SK-N-SH treated with all-trans-retinoic acid at 6 μM for 48 hours (cell line): ENCODE measurements around the gene CLOCK.

Source experiments
- ATAC-seq: fragments of 200-7000 bp; cut with Tn5 transposase; 3 replicates; pipeline ENCODE4 v1.9.1; 2020; ENCODE audit warnings: mild to moderate bottlenecking, moderate library complexity
- ARNTL ChIP-seq: fragments of 450-650 bp; formaldehyde crosslinking; IDR thresholded peaks from 2 replicates; pipeline ENCODE4 v1.5.0; 2020; ENCODE audit warnings: low read depth, mild to moderate bottlenecking, moderate library complexity, borderline replicate concordance
- BACH2 ChIP-seq: fragments of 250-450 bp; sonication (Bioruptor Pico); IDR thresholded peaks from 2 replicates; pipeline ENCODE4 v1.9.0; 2021; ENCODE audit warnings: mild to moderate bottlenecking, borderline replicate concordance
- ESRRG ChIP-seq: fragments of 250-450 bp; sonication (Bioruptor Pico); IDR thresholded peaks from 2 replicates; pipeline ENCODE4 v1.6.1; 2021; ENCODE audit warnings: mild to moderate bottlenecking
- GLIS3 ChIP-seq: fragments of 250-450 bp; sonication (Bioruptor Pico); IDR thresholded peaks from 2 replicates; pipeline ENCODE4 v1.5.0; 2020; ENCODE audit warnings: mild to moderate bottlenecking, moderate library complexity
- ISL1 ChIP-seq: fragments of 250-450 bp; sonication (Bioruptor Pico); IDR thresholded peaks from 2 replicates; pipeline ENCODE4 v2.1.2; 2022; ENCODE audit warnings: mild to moderate bottlenecking, moderate library complexity
- OSR1 ChIP-seq: fragments of 250-450 bp; sonication (Bioruptor Pico); IDR thresholded peaks from 2 replicates; pipeline ENCODE4 v1.8.0; 2022; ENCODE audit warnings: moderate library complexity, mild to moderate bottlenecking, inconsistent platforms
- PPARA ChIP-seq: fragments of 250-450 bp; sonication (Bioruptor Pico); IDR thresholded peaks from 2 replicates; pipeline ENCODE4 v1.5.0; 2020; ENCODE audit warnings: mild to moderate bottlenecking, borderline replicate concordance
- RARB ChIP-seq: fragments of 250-450 bp; sonication (Bioruptor Pico); IDR thresholded peaks from 2 replicates; pipeline ENCODE4 v1.8.0; 2021; ENCODE audit warnings: mild to moderate bottlenecking, moderate library complexity
- SNAI2 ChIP-seq: fragments of 250-450 bp; sonication (Bioruptor Pico); IDR thresholded peaks from 2 replicates; pipeline ENCODE4 v1.5.0; 2020; ENCODE audit warnings: mild to moderate bottlenecking, moderate library complexity
- TCF4 ChIP-seq: fragments of 250-450 bp; sonication (Bioruptor Pico); IDR thresholded peaks from 2 replicates; pipeline ENCODE4 v1.8.0; 2021; ENCODE audit warnings: mild to moderate bottlenecking, moderate library complexity, borderline replicate concordance
- TOX ChIP-seq: fragments of 250-450 bp; sonication (Bioruptor Pico); IDR thresholded peaks from 2 replicates; pipeline ENCODE4 v1.8.0; 2021; ENCODE audit warnings: mild to moderate bottlenecking, moderate library complexity, borderline replicate concordance
- TSHZ2 ChIP-seq: fragments of 250-450 bp; sonication (Bioruptor Pico); IDR thresholded peaks from 2 replicates; pipeline ENCODE4 v1.5.0; 2020; ENCODE audit warnings: mild to moderate bottlenecking, moderate library complexity
- ZC3H10 ChIP-seq: fragments of 250-450 bp; sonication (Bioruptor Pico); IDR thresholded peaks from 2 replicates; pipeline ENCODE4 v1.5.1; 2021; ENCODE audit warnings: mild to moderate bottlenecking, moderate library complexity
- ZNF565 ChIP-seq: fragments of 450-650 bp; formaldehyde crosslinking; conservative IDR thresholded peaks from 2 replicates; pipeline ENCODE4 v1.5.0; 2020; ENCODE audit warnings: low read depth, mild to moderate bottlenecking, moderate library complexity
- ZNF70 ChIP-seq: fragments of 450-650 bp; formaldehyde crosslinking; IDR thresholded peaks from 2 replicates; pipeline ENCODE4 v1.5.0; 2020; ENCODE audit warnings: mild to moderate bottlenecking, moderate library complexity
- TF ChIP-seq, protein P1 (sequence below): fragments of 250-450 bp; sonication (Bioruptor Pico); IDR thresholded peaks from 2 replicates; pipeline ENCODE4 v1.5.1; 2021; ENCODE audit warnings: mild to moderate bottlenecking, moderate library complexity
- TF ChIP-seq, protein P2 (sequence below): fragments of 250-450 bp; sonication (Bioruptor Pico); IDR thresholded peaks from 2 replicates; pipeline ENCODE4 v1.8.0; 2021; ENCODE audit warnings: low read depth, mild to moderate bottlenecking, moderate library complexity, borderline replicate concordance
- TF ChIP-seq, protein P3 (sequence below): fragments of 250-450 bp; sonication (Bioruptor Pico); IDR thresholded peaks from 2 replicates; pipeline ENCODE4 v1.8.0; 2020; ENCODE audit warnings: mild to moderate bottlenecking, moderate library complexity, borderline replicate concordance

CLOCK gene

DNA sequence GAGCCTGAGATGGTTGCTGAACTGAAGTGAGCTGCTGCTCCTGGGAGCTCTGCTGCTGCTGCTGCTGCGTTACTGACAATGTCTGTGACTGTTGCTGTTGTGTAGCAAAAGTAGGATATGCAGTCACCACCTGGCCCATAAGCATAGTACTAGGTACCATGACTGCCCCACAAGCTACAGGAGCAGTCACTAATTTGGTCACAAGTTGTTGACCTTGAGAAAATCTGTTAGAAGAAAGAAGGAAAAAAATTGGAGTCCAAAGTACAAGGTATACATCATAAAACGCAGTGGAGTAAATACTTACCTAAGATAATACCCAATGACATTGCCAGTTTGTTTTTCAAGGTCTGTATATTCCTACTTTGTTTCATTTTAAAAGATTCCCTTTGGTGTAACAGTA lies 108.4 kb downstream of the CLOCK start:
- no peak for ATAC-seq
- no peak for TF ChIP-seq GLIS3 (CRISPR knock-in tag)
- TF ChIP-seq ISL1 (CRISPR knock-in tag) = no peak
- TF ChIP-seq TCF4 (CRISPR knock-in tag) = no peak

- TF ChIP-seq RARB (CRISPR knock-in tag) = no peak
- TF ChIP-seq ZNF70 (CRISPR knock-in tag) = no peak
- no peak for TF ChIP-seq ARNTL
- no peak for TF ChIP-seq SNAI2 (CRISPR knock-in tag)
- TF ChIP-seq TCF4 (CRISPR knock-in tag) = no peak
- TF ChIP-seq TSHZ2 = no peak
- TF ChIP-seq, protein P1, sequence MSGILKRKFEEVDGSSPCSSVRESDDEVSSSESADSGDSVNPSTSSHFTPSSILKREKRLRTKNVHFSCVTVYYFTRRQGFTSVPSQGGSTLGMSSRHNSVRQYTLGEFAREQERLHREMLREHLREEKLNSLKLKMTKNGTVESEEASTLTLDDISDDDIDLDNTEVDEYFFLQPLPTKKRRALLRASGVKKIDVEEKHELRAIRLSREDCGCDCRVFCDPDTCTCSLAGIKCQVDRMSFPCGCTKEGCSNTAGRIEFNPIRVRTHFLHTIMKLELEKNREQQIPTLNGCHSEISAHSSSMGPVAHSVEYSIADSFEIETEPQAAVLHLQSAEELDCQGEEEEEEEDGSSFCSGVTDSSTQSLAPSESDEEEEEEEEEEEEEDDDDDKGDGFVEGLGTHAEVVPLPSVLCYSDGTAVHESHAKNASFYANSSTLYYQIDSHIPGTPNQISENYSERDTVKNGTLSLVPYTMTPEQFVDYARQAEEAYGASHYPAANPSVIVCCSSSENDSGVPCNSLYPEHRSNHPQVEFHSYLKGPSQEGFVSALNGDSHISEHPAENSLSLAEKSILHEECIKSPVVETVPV = no peak
- no peak for TF ChIP-seq ESRRG (CRISPR knock-in tag)
- TF ChIP-seq OSR1 (CRISPR knock-in tag) = no peak
- no peak for TF ChIP-seq GLIS3 (CRISPR knock-in tag)
- TF ChIP-seq TOX (CRISPR knock-in tag) = no peak
- TF ChIP-seq BACH2 (CRISPR knock-in tag) = no peak
Observed at GRCh38 chr4:55437823-55438222, 108.9 kb downstream of the CLOCK start.

GRCh38 chr4:55437356-55437796 lies 109.3 kb downstream of the CLOCK start:
- no peak for TF ChIP-seq PPARA
- no peak for TF ChIP-seq TCF4 (CRISPR knock-in tag)
- no peak for TF ChIP-seq ZNF70 (CRISPR knock-in tag)
- no peak for TF ChIP-seq ZC3H10 (CRISPR knock-in tag)
- no peak for TF ChIP-seq OSR1 (CRISPR knock-in tag)
- no peak for TF ChIP-seq BACH2 (CRISPR knock-in tag)
- no peak for TF ChIP-seq ISL1 (CRISPR knock-in tag)
- TF ChIP-seq, protein P2, sequence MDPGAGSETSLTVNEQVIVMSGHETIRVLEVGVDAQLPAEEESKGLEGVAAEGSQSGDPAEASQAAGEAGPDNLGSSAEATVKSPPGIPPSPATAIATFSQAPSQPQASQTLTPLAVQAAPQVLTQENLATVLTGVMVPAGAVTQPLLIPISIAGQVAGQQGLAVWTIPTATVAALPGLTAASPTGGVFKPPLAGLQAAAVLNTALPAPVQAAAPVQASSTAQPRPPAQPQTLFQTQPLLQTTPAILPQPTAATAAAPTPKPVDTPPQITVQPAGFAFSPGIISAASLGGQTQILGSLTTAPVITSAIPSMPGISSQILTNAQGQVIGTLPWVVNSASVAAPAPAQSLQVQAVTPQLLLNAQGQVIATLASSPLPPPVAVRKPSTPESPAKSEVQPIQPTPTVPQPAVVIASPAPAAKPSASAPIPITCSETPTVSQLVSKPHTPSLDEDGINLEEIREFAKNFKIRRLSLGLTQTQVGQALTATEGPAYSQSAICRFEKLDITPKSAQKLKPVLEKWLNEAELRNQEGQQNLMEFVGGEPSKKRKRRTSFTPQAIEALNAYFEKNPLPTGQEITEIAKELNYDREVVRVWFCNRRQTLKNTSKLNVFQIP = no peak
- TF ChIP-seq RARB (CRISPR knock-in tag) = no peak
- TF ChIP-seq ZNF565 (CRISPR knock-in tag) = no peak
- no peak for TF ChIP-seq ESRRG (CRISPR knock-in tag)
- TF ChIP-seq ARNTL = no peak
- no peak for TF ChIP-seq TOX (CRISPR knock-in tag)
- TF ChIP-seq, protein P1 = no peak
- TF ChIP-seq, protein P3, sequence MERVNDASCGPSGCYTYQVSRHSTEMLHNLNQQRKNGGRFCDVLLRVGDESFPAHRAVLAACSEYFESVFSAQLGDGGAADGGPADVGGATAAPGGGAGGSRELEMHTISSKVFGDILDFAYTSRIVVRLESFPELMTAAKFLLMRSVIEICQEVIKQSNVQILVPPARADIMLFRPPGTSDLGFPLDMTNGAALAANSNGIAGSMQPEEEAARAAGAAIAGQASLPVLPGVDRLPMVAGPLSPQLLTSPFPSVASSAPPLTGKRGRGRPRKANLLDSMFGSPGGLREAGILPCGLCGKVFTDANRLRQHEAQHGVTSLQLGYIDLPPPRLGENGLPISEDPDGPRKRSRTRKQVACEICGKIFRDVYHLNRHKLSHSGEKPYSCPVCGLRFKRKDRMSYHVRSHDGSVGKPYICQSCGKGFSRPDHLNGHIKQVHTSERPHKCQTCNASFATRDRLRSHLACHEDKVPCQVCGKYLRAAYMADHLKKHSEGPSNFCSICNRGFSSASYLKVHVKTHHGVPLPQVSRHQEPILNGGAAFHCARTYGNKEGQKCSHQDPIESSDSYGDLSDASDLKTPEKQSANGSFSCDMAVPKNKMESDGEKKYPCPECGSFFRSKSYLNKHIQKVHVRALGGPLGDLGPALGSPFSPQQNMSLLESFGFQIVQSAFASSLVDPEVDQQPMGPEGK (CRISPR knock-in tag) = no peak
- peak; percentile 37; the same call in 1 of the 3 replicates for ATAC-seq

More at GRCh38 chr4:55437823-55438222, 108.9 kb downstream of the CLOCK start:
- ATAC-seq = no peak
